Bronchial epithelial cell (primary cell): ENCODE data around the gene MLPH. TPM values are rescaled to one million over a fixed set of nuclear protein-coding genes. Genes with fewer than 3 reads are reported as not detected.

Experiments
- DNase-seq: peaks from one replicate; pipeline ENCODE4 v3.0.0-alpha.2; 2010; ENCODE audit warnings: low read depth
- FAIRE-seq: peaks from 2 replicates; lab custom pipeline; 2011; peaks lifted over from hg19 to GRCh38; lab: Jason Lieb, UNC
- H3K27me3 ChIP-seq: 2 replicates; pipeline ENCODE4 v1.5.1; 2011; ENCODE audit warnings: low read length; ENCODE audit not compliant: control insufficient read depth, insufficient read depth
- H3K36me3 ChIP-seq: 2 replicates; pipeline ENCODE4 v1.5.1; 2011; ENCODE audit warnings: low read length; ENCODE audit not compliant: control insufficient read depth, insufficient read depth
- H3K4me3 ChIP-seq: 2 replicates; pipeline ENCODE4 v1.5.1; 2011; ENCODE audit warnings: mild to moderate bottlenecking, low read depth, low read length, control low read depth
- CTCF ChIP-seq: IDR thresholded peaks from 2 replicates; pipeline ENCODE4 v1.5.1; 2011; ENCODE audit warnings: mild to moderate bottlenecking, moderate library complexity, low read length, control low read depth, inconsistent platforms; ENCODE audit not compliant: insufficient read depth, severe bottlenecking
- total RNA-seq: library from RNA; depleted of rRNA; stranded (reverse); fragments of >200 nt; gene quantifications from 2 replicates; pipeline ENCODE4 v1.2.1, GENCODE V29; 2014

The MLPH gene
- total RNA-seq, 1 donor from 2014 or later = 6.6 TPM

DNA sequence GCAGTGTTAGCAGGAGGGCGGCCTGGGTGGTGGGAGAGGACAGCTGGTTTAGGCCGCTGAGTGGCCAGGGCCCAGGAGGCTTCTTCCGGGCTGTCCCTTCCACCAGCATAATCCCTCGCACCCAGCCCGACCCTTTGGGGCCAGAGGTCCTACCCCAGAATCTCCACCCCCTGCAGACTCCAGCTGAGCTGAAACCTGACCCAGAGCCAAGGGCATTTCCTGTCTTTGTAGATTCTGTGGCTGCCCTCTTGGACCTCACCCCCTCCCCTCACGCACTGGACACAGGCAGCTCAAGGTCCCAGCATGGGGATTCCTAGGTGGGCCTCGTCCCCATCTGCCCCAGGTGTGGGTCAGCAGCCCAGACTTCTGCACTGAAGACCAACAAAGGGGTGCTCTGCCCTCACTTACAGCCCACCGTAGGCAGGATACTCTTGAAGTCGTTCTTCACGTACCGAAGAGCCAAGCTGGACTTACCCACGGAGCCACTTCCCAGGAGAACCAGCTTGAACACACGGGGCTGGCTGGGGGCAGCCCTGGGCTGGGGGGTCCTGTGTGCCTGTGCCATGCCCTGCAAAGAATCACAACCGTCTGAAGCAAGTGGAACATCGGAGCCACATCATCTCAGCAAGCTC lies 98.7 kb downstream of the MLPH start:
- TF ChIP-seq CTCF = no peak

DNA sequence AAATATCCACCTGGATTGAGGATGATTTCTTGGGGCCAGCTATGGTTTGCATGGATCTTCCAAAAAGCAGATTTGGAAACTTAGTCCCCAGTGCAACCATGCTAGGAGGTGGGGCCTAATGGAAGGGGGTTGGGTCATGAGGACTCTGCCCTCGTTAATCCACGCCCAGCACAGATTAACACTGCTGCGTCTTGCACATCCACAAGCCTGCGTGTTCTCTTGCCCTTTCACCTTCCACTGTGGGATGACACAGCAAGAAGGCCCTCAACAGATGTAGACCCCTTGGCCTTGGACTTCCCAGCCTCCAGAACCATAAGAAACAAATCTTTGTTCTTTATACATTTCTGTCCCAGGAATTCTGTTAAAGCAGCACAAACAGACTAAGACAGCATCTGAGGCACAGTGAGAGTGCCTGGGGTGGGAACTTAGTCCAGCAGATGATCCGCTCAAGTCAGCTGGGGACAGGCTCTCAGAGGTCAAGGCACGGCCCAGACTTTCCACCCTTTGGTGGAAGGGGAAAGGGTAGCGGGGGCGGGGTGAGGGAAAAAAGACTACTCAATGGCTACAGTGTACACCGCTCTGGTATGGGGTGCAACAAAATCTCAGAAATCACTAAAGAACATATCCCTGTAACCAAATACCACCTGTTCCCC lies 101.1 kb downstream of the MLPH start:
- Histone ChIP-seq H3K36me3 (no peaks in the 10 kb centered on the region), H3K27me3 (no peaks in the 10 kb centered on the region), H3K4me3 (no peak overlapping the region)
- TF ChIP-seq CTCF = no peak
- no peak for FAIRE-seq
- no peak for DNase-seq

More for the DNA sequence above, 98.7 kb downstream of the MLPH start:
- no peak for FAIRE-seq
- Histone ChIP-seq H3K4me3 (no peak overlapping the region), H3K36me3 (no peaks in the 10 kb centered on the region), H3K27me3 (no peaks in the 10 kb centered on the region)
- no peak for DNase-seq

DNA sequence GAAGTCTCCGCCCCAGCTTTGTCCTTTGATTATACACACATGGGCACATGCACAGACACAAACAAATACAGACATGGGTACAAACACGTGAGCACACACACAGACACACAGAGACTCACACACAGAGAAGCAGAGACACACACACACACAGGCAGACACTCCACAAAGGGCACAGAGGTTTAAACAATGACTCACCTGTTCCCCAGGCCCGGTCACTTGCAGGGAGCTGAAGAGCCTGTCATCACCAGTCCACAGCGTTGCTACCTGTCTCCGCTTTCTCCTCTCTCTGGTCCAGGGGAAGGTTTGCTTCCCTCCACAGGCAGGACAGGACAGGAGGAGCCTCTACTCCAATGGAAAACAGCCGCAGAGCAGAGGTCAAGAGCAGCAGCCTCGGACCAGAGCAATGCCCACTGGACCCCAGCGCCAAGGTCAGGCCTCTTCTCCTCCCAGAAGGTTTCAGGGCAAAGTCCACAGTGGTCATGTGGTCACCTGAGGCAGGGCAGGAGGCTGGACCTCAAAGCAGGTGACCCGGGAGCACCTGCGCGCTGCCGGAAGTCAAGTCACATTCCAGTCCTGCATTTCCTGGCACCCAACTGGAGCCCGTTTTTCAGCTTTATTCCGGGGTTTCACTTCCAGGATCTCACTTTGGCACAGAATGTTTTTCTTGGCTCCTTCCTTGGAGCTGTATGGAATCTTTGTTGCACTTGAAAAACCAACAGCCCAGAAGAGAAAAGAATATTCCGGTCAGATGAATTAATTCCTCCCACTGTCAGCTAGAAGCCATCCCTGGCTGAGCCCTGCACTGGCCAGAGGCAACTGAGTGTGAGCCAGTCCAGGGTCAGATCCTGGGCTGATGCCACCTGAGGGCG lies 103.5 kb downstream of the MLPH start, which contains the start of gene RAB17:
TSS of gene RAB17 (minus strand) at position 463 of the 869 bp plus-strand sequence. CDS start 4,580 bp downstream, outside the sequence.
- DNase-seq = peak; percentile 71
- FAIRE-seq = peak; percentile 88
- Histone ChIP-seq H3K4me3 (no peak within 1 kb of the TSS), H3K36me3 (no peaks in the 10 kb centered on the region), H3K27me3 (peaks cover 1% of the 10 kb centered on the region)
- TF ChIP-seq CTCF = no peak

DNA sequence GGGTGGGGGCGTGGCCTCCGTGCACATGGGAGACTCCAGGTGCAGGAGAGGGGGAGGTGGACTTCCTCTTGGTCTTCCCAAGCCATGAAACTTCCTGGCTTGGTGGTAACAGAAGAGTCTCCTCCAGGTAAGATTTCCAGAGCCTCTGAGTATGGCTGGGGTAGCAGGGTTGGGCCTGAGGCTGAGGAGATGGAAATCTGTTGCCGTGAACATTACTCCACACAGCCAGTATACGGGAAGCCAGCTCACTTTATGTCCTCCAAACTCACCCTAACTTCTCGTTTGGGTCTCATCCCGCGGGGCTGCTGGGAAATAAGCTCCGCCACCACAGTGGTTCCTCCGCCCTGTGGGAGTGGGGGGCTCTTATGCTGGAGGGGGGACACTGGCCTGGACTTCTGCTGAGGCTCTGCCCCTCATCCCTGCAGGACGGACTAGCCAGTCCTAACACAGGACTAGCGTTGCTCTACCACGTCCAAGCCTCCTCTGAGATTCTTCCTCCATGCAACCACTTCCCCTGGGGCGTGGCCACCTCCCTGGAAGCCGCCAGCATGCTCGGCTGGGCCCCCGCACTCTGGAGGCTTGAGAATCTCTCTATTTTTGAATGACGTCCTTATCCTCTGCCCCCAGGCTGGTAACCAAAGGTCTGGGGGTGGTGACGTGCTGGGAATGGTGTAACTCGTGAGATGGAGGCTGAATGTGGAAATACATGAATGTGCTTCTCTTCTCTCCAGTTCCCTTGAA lies 104.3 kb downstream of the MLPH start:
- no peak for FAIRE-seq
- no peak for TF ChIP-seq CTCF
- H3K27me3 ChIP-seq = peaks cover 1% of the 10 kb centered on the region
- no peak overlapping the region for H3K4me3 ChIP-seq
- no peaks in the 10 kb centered on the region for H3K36me3 ChIP-seq
- peak; percentile 28 for DNase-seq

GRCh38 chr2:237592425-237592980 lies 105.5 kb downstream of the MLPH start:
- TF ChIP-seq CTCF = no peak
- DNase-seq (no peak), FAIRE-seq (no peak)
- H3K36me3 ChIP-seq = no peaks in the 10 kb centered on the region
- H3K27me3 ChIP-seq = peaks cover 1% of the 10 kb centered on the region
- H3K4me3 ChIP-seq = no peak overlapping the region
